ENCODE measurements around the gene APOD. TPM values are rescaled to one million over a fixed set of nuclear protein-coding genes. Genes with fewer than 3 reads are reported as not detected.

Gene APOD
- total RNA-seq: not detected

GRCh38 chr3:195583831-195584542 is at the start of gene APOD:
Gene APOD, minus strand, starts transcription at chr3:195583940. Its CDS starts 4,479 bp downstream, at chr3:195579461.

GRCh38 chr3:195542698-195543499 is 40.8 kb downstream of the APOD start, which contains the start of gene PPP1R2:
Gene PPP1R2, minus strand, starts transcription at chr3:195543325. Its CDS starts 300 bp downstream, at chr3:195543025.

Other genes with a start within 250 kb of the APOD start
- gene ACAP2, start 140.9 kb downstream of the APOD start, total RNA-seq: 10 to 100 TPM; 65.2 to 66.0 TPM
- 10 to 100 TPM; 76.4 to 80.7 TPM for gene PPP1R2, start 40.6 kb downstream of the APOD start, total RNA-seq
- 1 to 10 TPM; 2.7 to 3.2 TPM for gene MUC20, start 137.0 kb upstream of the APOD start, total RNA-seq
- gene MUC4, start 228.0 kb upstream of the APOD start, total RNA-seq: under 1 TPM; 0.05 to 0.17 TPM

Measured in activated naive CD4-positive, alpha-beta T cell treated with anti-CD3 and anti-CD28 coated beads, Interleukin-2, amount 10 ng/mL, durations not matched to agents 5 hours and 36 hours (primary cell).